ENCODE results near the gene ZBTB5. TPM values are rescaled to one million over a fixed set of nuclear protein-coding genes. Genes with fewer than 3 reads are reported as not detected.

The ZBTB5 gene
- total RNA-seq, 1 donor from 2014 or later: 11.3 TPM

GRCh38 chr9:37406603-37407401 lies 58.4 kb downstream of the ZBTB5 start:
- Histone ChIP-seq H3K4me2 (ENCODE audit: low read length) (no peak overlapping the region), H3K9ac (ENCODE audit: low read length) (no peak overlapping the region), H2AFZ (ENCODE audit: low read depth, low read length) (no peak overlapping the region), H3K27me3 (ENCODE audit: insufficient read depth, low read length) (peaks cover 6% of the 10 kb centered on the region), H3K4me1 (ENCODE audit: insufficient read depth, low read length) (no peaks in the 10 kb centered on the region), H3K4me3 (ENCODE audit: insufficient read depth, low read depth, low read length) (no peak overlapping the region), H4K20me1 (ENCODE audit: insufficient read depth, low read length) (no peaks in the 10 kb centered on the region), H3K9me3 (ENCODE audit: insufficient read depth, low read depth, low read length) (no peaks in the 10 kb centered on the region), H3K36me3 (ENCODE audit: insufficient read depth, low read length) (no peaks in the 10 kb centered on the region), H3K79me2 (ENCODE audit: insufficient read depth, low read length) (no peaks in the 10 kb centered on the region), H3K27ac (ENCODE audit: low read depth, low read length) (no peak overlapping the region)
- Mint-ChIP-seq H3K36me3 (ENCODE audit: low read depth, unreplicated experiment) (no peaks in the 10 kb centered on the region), H3K4me3 (ENCODE audit: unreplicated experiment) (no peak overlapping the region), H3K27me3 (ENCODE audit: low read depth, unreplicated experiment) (peaks cover 4% of the 10 kb centered on the region), H3K4me1 (ENCODE audit: low read depth, unreplicated experiment) (peaks cover 3% of the 10 kb centered on the region), H3K27ac (ENCODE audit: unreplicated experiment) (no peak overlapping the region), H3K9me3 (ENCODE audit: unreplicated experiment) (no peaks in the 10 kb centered on the region)
- TF ChIP-seq EZH2 (IDR thresholded peaks at IDR 0.05; ENCODE audit: insufficient read depth, low read length) (no peak), CTCF (IDR thresholded peaks at IDR 0.05; ENCODE audit: insufficient read depth, low read depth, low read length) (no peak)
- DNase-seq (ENCODE audit: low read depth) (no peak), FAIRE-seq (no peak)

DNA sequence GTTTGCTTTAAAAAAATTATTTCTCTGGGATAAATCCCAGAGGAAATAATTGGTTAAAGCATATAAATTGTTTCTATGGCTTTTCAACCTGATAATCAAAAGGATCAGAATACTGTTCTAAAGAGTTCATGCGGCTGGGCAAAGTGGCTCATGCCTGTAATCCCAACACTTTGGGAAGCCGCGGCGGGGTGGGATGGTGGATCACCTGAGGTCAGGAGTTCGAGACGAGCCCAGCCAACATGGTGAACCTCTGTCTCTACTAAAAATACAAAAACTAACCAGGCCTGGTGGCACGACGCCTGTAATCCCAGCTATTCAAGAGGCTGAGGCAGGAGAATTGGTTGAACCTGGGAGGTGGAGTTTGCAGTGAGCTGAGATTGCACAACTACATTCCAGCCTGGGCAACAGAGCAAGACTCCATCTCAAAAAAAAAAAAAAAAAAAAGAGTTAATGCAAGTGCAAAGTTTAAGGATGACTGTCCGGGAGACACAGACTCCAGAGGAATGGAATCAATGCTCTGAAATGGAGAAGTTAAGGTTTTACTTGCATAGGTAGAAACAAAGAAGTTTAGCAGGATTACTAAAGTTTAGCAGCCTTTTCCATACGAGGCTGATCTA lies 59.4 kb downstream of the ZBTB5 start:
- no peaks in the 10 kb centered on the region for H3K36me3 ChIP-seq (ENCODE audit: insufficient read depth, low read length)
- Mint-ChIP-seq H3K4me3 (ENCODE audit: unreplicated experiment) (no peak overlapping the region), H3K27me3 (ENCODE audit: low read depth, unreplicated experiment) (peaks cover 4% of the 10 kb centered on the region), H3K4me1 (ENCODE audit: low read depth, unreplicated experiment) (peaks cover 3% of the 10 kb centered on the region), H3K36me3 (ENCODE audit: low read depth, unreplicated experiment) (no peaks in the 10 kb centered on the region), H3K27ac (ENCODE audit: unreplicated experiment) (no peak overlapping the region), H3K9me3 (ENCODE audit: unreplicated experiment) (no peaks in the 10 kb centered on the region)
- no peak overlapping the region for H3K4me2 ChIP-seq (ENCODE audit: low read length)
- H3K9ac ChIP-seq (ENCODE audit: low read length): no peak overlapping the region
- no peaks in the 10 kb centered on the region for H4K20me1 ChIP-seq (ENCODE audit: insufficient read depth, low read length)
- no peaks in the 10 kb centered on the region for H3K4me1 ChIP-seq (ENCODE audit: insufficient read depth, low read length)
- DNase-seq (ENCODE audit: low read depth) (no peak), FAIRE-seq (no peak)
- H3K27ac ChIP-seq (ENCODE audit: low read depth, low read length): no peak overlapping the region
- no peaks in the 10 kb centered on the region for H3K79me2 ChIP-seq (ENCODE audit: insufficient read depth, low read length)
- peaks cover 6% of the 10 kb centered on the region for H3K27me3 ChIP-seq (ENCODE audit: insufficient read depth, low read length)
- no peak for TF ChIP-seq CTCF (IDR thresholded peaks at IDR 0.05; ENCODE audit: insufficient read depth, low read depth, low read length)
- TF ChIP-seq EZH2 (IDR thresholded peaks at IDR 0.05; ENCODE audit: insufficient read depth, low read length): no peak
- no peak overlapping the region for H2AFZ ChIP-seq (ENCODE audit: low read depth, low read length)
- no peak overlapping the region for H3K4me3 ChIP-seq (ENCODE audit: insufficient read depth, low read depth, low read length)
- no peaks in the 10 kb centered on the region for H3K9me3 ChIP-seq (ENCODE audit: insufficient read depth, low read depth, low read length)

GRCh38 chr9:37405350-37405749 lies 59.9 kb downstream of the ZBTB5 start:
- FAIRE-seq: no peak
- TF ChIP-seq EZH2 (IDR thresholded peaks at IDR 0.05; ENCODE audit: insufficient read depth, low read length): no peak
- TF ChIP-seq CTCF (IDR thresholded peaks at IDR 0.05; ENCODE audit: insufficient read depth, low read depth, low read length): no peak

More at GRCh38 chr9:37405350-37405749, 59.9 kb downstream of the ZBTB5 start:
- Mint-ChIP-seq H3K36me3 (ENCODE audit: low read depth, unreplicated experiment) (no peaks in the 10 kb centered on the region), H3K9me3 (ENCODE audit: unreplicated experiment) (no peaks in the 10 kb centered on the region), H3K27ac (ENCODE audit: unreplicated experiment) (no peak overlapping the region), H3K27me3 (ENCODE audit: low read depth, unreplicated experiment) (peaks cover 4% of the 10 kb centered on the region), H3K4me3 (ENCODE audit: unreplicated experiment) (no peak overlapping the region), H3K4me1 (ENCODE audit: low read depth, unreplicated experiment) (peaks cover 3% of the 10 kb centered on the region)
- Histone ChIP-seq H3K27ac (ENCODE audit: low read depth, low read length) (no peak overlapping the region), H3K4me1 (ENCODE audit: insufficient read depth, low read length) (no peaks in the 10 kb centered on the region), H3K9ac (ENCODE audit: low read length) (no peak overlapping the region), H2AFZ (ENCODE audit: low read depth, low read length) (no peak overlapping the region), H3K4me3 (ENCODE audit: insufficient read depth, low read depth, low read length) (no peak overlapping the region), H3K27me3 (ENCODE audit: insufficient read depth, low read length) (peaks cover 6% of the 10 kb centered on the region), H3K9me3 (ENCODE audit: insufficient read depth, low read depth, low read length) (no peaks in the 10 kb centered on the region), H3K4me2 (ENCODE audit: low read length) (no peak overlapping the region), H4K20me1 (ENCODE audit: insufficient read depth, low read length) (no peaks in the 10 kb centered on the region), H3K79me2 (ENCODE audit: insufficient read depth, low read length) (no peaks in the 10 kb centered on the region), H3K36me3 (ENCODE audit: insufficient read depth, low read length) (no peaks in the 10 kb centered on the region)
- DNase-seq (ENCODE audit: low read depth): peak; percentile 15

All from astrocyte (in vitro differentiated cells and primary cell).